Calu3 (cell line): ENCODE results near the gene ZNF784. TPM values are rescaled to one million over a fixed set of nuclear protein-coding genes. Genes with fewer than 3 reads are reported as not detected.

ENCODE experiments used
- BruUV-seq: library from RNA; stranded (reverse); fragments of 400-500 nt; replicated peaks from 2 replicates; lab custom pipeline; 2021; lab: Mats Ljungman, UMichigan
- CTCF ChIA-PET: fragments of 300-600 bp; sonication (Branson Sonifier 250); formaldehyde crosslinking; loops from one replicate; lab custom pipeline; 2022; ENCODE audit warnings: antibody characterized with exemption; lab: Charles Lee
- DNase-seq: peaks from one replicate; pipeline ENCODE4 v3.0.0; 2022
- H3K27ac Mint-ChIP-seq: one replicate; pipeline ENCODE4 v1.8.0; 2022; ENCODE audit warnings: mixed read lengths; ENCODE audit not compliant: unreplicated experiment
- H3K27me3 Mint-ChIP-seq: one replicate; pipeline ENCODE4 v1.8.0; 2022; ENCODE audit warnings: mixed read lengths; ENCODE audit not compliant: unreplicated experiment
- H3K36me3 Mint-ChIP-seq: one replicate; pipeline ENCODE4 v1.8.0; 2022; ENCODE audit warnings: mild to moderate bottlenecking, moderate library complexity, mixed read lengths; ENCODE audit not compliant: insufficient read depth, unreplicated experiment
- H3K4me1 Mint-ChIP-seq: one replicate; pipeline ENCODE4 v1.8.0; 2022; ENCODE audit warnings: mild to moderate bottlenecking, low read depth, mixed read lengths; ENCODE audit not compliant: unreplicated experiment
- H3K4me3 Mint-ChIP-seq: one replicate; pipeline ENCODE4 v1.8.0; 2022; ENCODE audit warnings: mild to moderate bottlenecking, low read depth, moderate library complexity, mixed read lengths; ENCODE audit not compliant: unreplicated experiment
- H3K9me3 Mint-ChIP-seq: one replicate; pipeline ENCODE4 v1.8.0; 2022; ENCODE audit warnings: low read depth, mixed read lengths; ENCODE audit not compliant: unreplicated experiment
- intact Hi-C: fragments of 100-400 bp; cut with micrococcal nuclease; formaldehyde crosslinking; loops from one replicate; pipeline ENCODE4 v1.10.0; 2022; ENCODE audit not compliant: unreplicated experiment
- total RNA-seq: library from RNA; stranded (reverse); gene quantifications from 2 replicates; pipeline ENCODE4 v1.2.3, GENCODE V29; 2022
- TF ChIP-seq, protein P1 (sequence below): fragments of 200-600 bp; IDR thresholded peaks from one replicate; pipeline ENCODE4 v1.8.0; 2022; ENCODE audit warnings: antibody characterized with exemption; ENCODE audit not compliant: unreplicated experiment

ZNF784 gene
- total RNA-seq, 1 experiment from 2014 or later, result 6.0 TPM

DNA sequence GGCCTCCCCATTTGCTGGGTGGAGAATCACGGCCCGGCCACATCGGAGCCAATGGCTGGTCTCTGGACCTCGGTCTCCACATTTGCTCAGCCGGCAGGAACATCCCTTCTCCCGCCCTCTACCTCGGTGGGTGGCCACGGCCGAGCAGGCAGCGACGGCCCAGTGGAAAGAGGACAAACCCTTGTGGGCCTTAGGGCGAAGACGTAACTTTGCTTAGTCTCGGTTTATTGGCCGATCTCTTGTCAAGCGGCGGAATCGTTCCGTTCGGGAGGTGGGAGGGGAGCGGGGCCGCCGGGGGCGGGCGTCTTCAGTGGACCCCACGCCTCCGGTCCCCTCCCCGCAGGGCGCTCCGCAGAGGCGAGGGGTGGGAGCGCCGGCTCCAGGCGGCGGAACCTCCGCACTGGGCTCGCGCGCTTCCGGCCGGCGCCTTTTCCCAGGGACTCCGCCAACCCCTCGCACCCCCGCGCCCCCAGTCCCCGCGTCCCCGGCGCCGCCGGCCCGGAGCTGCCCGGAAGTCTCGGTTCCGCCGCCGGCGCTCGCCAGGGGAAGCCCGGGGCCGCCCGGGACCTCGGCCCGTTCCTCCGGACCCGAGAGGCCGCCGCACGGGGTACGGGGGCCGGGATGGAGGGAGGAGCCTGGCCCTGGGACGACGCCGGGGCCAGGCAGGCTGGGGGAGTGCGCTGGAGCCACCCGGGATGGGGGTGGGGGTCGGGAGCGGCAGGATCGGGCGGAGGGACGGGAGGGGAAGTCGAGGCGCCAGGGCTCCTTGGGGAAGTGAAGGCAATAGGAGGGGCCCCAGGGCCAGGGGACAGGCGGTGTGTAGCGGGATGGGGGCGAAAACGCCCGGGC, 16.4 kb upstream of the ZNF784 start, which contains the start of gene ZNF580:
Gene ZNF580 (plus strand): TSS at position 426 of the 849 bp plus-strand sequence. CDS start 1,507 bp downstream, outside the sequence.
- BruUV-seq, result no TSS peak
- intact Hi-C loops, result no loop called here
- peaks cover 80% of the 10 kb centered on the region for H3K36me3 Mint-ChIP-seq
- DNase-seq, result peak; percentile 81
- H3K27ac Mint-ChIP-seq, result peak within 1 kb of the TSS; percentile 93
- TF ChIP-seq, protein P1, sequence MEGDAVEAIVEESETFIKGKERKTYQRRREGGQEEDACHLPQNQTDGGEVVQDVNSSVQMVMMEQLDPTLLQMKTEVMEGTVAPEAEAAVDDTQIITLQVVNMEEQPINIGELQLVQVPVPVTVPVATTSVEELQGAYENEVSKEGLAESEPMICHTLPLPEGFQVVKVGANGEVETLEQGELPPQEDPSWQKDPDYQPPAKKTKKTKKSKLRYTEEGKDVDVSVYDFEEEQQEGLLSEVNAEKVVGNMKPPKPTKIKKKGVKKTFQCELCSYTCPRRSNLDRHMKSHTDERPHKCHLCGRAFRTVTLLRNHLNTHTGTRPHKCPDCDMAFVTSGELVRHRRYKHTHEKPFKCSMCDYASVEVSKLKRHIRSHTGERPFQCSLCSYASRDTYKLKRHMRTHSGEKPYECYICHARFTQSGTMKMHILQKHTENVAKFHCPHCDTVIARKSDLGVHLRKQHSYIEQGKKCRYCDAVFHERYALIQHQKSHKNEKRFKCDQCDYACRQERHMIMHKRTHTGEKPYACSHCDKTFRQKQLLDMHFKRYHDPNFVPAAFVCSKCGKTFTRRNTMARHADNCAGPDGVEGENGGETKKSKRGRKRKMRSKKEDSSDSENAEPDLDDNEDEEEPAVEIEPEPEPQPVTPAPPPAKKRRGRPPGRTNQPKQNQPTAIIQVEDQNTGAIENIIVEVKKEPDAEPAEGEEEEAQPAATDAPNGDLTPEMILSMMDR, result no peak
- H3K9me3 Mint-ChIP-seq, result no peaks in the 10 kb centered on the region
- H3K27me3 Mint-ChIP-seq, result no peaks in the 10 kb centered on the region
- H3K4me3 Mint-ChIP-seq, result peak within 1 kb of the TSS; percentile 92
- peaks cover 54% of the 10 kb centered on the region for H3K4me1 Mint-ChIP-seq
- CTCF ChIA-PET, result no interaction called here

GRCh38 chr19:55640043-55640576, 15.7 kb upstream of the ZNF784 start:
- Mint-ChIP-seq H3K4me1 (peaks cover 59% of the 10 kb centered on the region), H3K36me3 (peaks cover 80% of the 10 kb centered on the region), H3K4me3 (peak overlapping the region; percentile 92), H3K9me3 (no peaks in the 10 kb centered on the region), H3K27me3 (no peaks in the 10 kb centered on the region), H3K27ac (peak overlapping the region; percentile 32)
- CTCF ChIA-PET, result no interaction called here
- TF ChIP-seq, protein P1, result no peak
- no TSS peak for BruUV-seq
- intact Hi-C loops, result no loop called here
- DNase-seq, result no peak

GRCh38 chr19:55638864-55639359, 14.5 kb upstream of the ZNF784 start:
- peaks cover 50% of the 10 kb centered on the region for H3K4me1 Mint-ChIP-seq
- CTCF ChIA-PET, result interaction anchor here (0.7 kb wide), 3 partner anchors 9 to 522 kb away, joined by 3 to 5 read pairs (median 5); no protein-coding TSS in a partner anchor
- peaks cover 79% of the 10 kb centered on the region for H3K36me3 Mint-ChIP-seq
- intact Hi-C loops, result loop anchor here (10.0 kb wide), 2 partner anchors 254 to 494 kb away; partner anchors contain the start of genes RPL28, TMEM238 and TNNT1
- TF ChIP-seq, protein P1, result peak; percentile 48
- DNase-seq, result peak; percentile 60
- H3K27me3 Mint-ChIP-seq, result no peaks in the 10 kb centered on the region
- H3K4me3 Mint-ChIP-seq, result no peak overlapping the region
- no peak overlapping the region for H3K27ac Mint-ChIP-seq
- BruUV-seq, result no TSS peak
- no peaks in the 10 kb centered on the region for H3K9me3 Mint-ChIP-seq

- Mint-ChIP-seq H3K4me3 (no peak overlapping the region), H3K9me3 (no peaks in the 10 kb centered on the region), H3K4me1 (peaks cover 40% of the 10 kb centered on the region), H3K27me3 (no peaks in the 10 kb centered on the region), H3K36me3 (peaks cover 65% of the 10 kb centered on the region), H3K27ac (peak overlapping the region; percentile 55)
- BruUV-seq, result no TSS peak
- TF ChIP-seq, protein P1, result no peak
- no peak for DNase-seq
- CTCF ChIA-PET, result interaction anchor here (0.6 to 1.3 kb wide), 2 partner anchors 13 to 283 kb away, joined by 3 to 4 read pairs; partner anchors contain the start of gene COX6B2
- intact Hi-C loops, result loop anchor here (10.0 kb wide), 2 partner anchors 253 to 493 kb away; partner anchors contain the start of genes RPL28, TMEM238 and TNNT1
Measured at GRCh38 chr19:55637534-55637933, 13.2 kb upstream of the ZNF784 start.
